Prostate gland (tissue), 2 donors: Measurements from ENCODE around the gene GPR173. TPM values are rescaled to one million over a fixed set of nuclear protein-coding genes. Genes with fewer than 3 reads are reported as not detected.

ENCODE experiments used
- DNase-seq: peaks from one replicate; pipeline ENCODE4 v3.0.0-alpha.2; 2019; ENCODE audit warnings: low spot score
- H3K27ac ChIP-seq, 2 donors: fragments of 200-600 bp; sonication (generic); 2 replicates each; pipeline ENCODE4 v1.5.1; 2017 to 2019
- H3K27me3 ChIP-seq: fragments of 200-600 bp; sonication (generic); replicated peaks from 2 replicates; pipeline ENCODE4 v1.5.1; 2019; ENCODE audit not compliant: insufficient read depth
- H3K36me3 ChIP-seq, 2 donors: fragments of 200-600 bp; sonication (generic); 1 replicate in 1 of 2; 2 replicates in 1 of 2; pipeline versions ENCODE4 v1.5.1 to v1.8.1; 2017 to 2019
- H3K4me1 ChIP-seq: fragments of 200-600 bp; sonication (generic); replicated peaks from 2 replicates; pipeline ENCODE4 v1.5.1; 2019
- H3K4me3 ChIP-seq, 2 donors: fragments of 200-600 bp; sonication (generic); 2 replicates each; pipeline ENCODE4 v1.5.1; 2017 to 2019
- H3K9me3 ChIP-seq: fragments of 200-600 bp; sonication (generic); 2 replicates; pipeline ENCODE4 v1.5.1; 2017
- POLR2A ChIP-seq: fragments of 450-650 bp; IDR thresholded peaks from one replicate; pipeline ENCODE4 v1.6.1; 2016; ENCODE audit warnings: antibody characterized with exemption, mild to moderate bottlenecking
- POLR2AphosphoS5 ChIP-seq: sonication (generic); formaldehyde crosslinking; IDR thresholded peaks from one replicate; pipeline ENCODE4 v1.6.1; 2017; ENCODE audit warnings: antibody characterized with exemption
- WGBS: methylation state at CpG from one replicate; pipeline ENCODE4 v1.1.5; 2018; 5-methylcytosine and 5-hydroxymethylcytosine counted together
- intact Hi-C: fragments of 100-400 bp; cut with DNase I; formaldehyde crosslinking; loops from one replicate; pipeline ENCODE4 v1.14.2; 2022
- total RNA-seq, 2 donors: library from RNA; depleted of rRNA; stranded (reverse); fragments of >200 nt; gene quantifications; one replicate each; pipeline ENCODE4 v1.1.0, GENCODE V29; 2016
- TF ChIP-seq, protein P1 (sequence below), 4 experiments: fragments of 200-600 bp in 2 of 4; fragments of 450-650 bp in 2 of 4; sonication (generic) in 2 of 4; IDR thresholded peaks; 1 replicate in 3 of 4; 2 replicates in 1 of 4; pipeline ENCODE4 v1.5.1; 2016 to 2019; ENCODE audit warnings: antibody characterized with exemption in 4 of 4, mild to moderate bottlenecking in 2 of 4, moderate library complexity in 2 of 4

Gene GPR173
- total RNA-seq, 2 donors from 2014 or later, result 1.9 to 3.6 TPM

DNA sequence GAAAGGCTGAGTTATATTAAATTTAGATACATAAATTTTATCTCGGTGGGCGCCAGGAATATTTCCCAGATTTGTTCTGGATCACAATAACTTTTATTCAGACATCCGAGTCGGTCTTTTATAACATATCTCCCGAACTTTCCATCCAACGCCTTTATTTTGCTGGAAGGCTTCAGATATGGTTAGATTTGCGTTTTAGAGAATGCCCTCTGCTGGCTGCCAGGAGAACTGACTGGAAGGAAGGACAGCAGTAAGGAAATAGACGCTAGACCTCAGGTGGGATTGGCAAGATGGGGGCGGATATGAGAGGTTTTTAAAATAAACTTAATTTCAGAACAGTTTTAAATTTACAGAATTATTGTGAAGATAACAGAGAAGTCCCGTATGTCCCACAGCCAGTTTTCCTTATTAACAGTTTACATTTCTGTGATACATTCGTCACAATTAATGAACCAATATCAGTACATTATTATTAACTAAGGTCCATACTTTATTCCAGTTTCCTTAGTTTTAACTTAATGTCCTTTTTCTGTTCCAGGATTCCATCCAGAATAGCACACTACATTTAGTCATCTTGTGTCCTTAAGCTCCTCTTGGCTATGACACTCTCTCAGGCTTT lies 40.7 kb downstream of the GPR173 start:
- TF ChIP-seq, protein P1, sequence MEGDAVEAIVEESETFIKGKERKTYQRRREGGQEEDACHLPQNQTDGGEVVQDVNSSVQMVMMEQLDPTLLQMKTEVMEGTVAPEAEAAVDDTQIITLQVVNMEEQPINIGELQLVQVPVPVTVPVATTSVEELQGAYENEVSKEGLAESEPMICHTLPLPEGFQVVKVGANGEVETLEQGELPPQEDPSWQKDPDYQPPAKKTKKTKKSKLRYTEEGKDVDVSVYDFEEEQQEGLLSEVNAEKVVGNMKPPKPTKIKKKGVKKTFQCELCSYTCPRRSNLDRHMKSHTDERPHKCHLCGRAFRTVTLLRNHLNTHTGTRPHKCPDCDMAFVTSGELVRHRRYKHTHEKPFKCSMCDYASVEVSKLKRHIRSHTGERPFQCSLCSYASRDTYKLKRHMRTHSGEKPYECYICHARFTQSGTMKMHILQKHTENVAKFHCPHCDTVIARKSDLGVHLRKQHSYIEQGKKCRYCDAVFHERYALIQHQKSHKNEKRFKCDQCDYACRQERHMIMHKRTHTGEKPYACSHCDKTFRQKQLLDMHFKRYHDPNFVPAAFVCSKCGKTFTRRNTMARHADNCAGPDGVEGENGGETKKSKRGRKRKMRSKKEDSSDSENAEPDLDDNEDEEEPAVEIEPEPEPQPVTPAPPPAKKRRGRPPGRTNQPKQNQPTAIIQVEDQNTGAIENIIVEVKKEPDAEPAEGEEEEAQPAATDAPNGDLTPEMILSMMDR (IDR thresholded peaks at IDR 0.05), result peak; percentile 40 to 76 (median 64)
- TF ChIP-seq POLR2AphosphoS5 (peak; percentile 23), POLR2A (no peak)
- H3K36me3 ChIP-seq, result no peaks in the 10 kb centered on the region
- intact Hi-C loops, result loop anchor here (1.0 kb wide), 1 partner anchor 18 kb away; no protein-coding TSS in a partner anchor
- peak overlapping the region; percentile 23 to 27 for H3K4me3 ChIP-seq
- no peaks in the 10 kb centered on the region for H3K4me1 ChIP-seq
- peak; percentile 35 for DNase-seq
- H3K27ac ChIP-seq, result peak overlapping the region; percentile 88 to 94
- no peaks in the 10 kb centered on the region for H3K27me3 ChIP-seq
- 9% methylated on average over 11 of the region's 11 CpGs for WGBS
- H3K9me3 ChIP-seq, result no peaks in the 10 kb centered on the region

- Histone ChIP-seq H3K36me3 (no peaks in the 10 kb centered on the region), H3K9me3 (no peaks in the 10 kb centered on the region), H3K27me3 (no peaks in the 10 kb centered on the region), H3K4me1 (no peaks in the 10 kb centered on the region), H3K4me3 (no peak overlapping the region), H3K27ac (no peak overlapping the region)
- TF ChIP-seq, protein P1 (IDR thresholded peaks at IDR 0.05), result no peak
- no peak for TF ChIP-seq POLR2AphosphoS5
- no peak for TF ChIP-seq POLR2A
- WGBS, result 17% methylated on average over 2 of the region's 2 CpGs
- no peak for DNase-seq
- intact Hi-C loops, result loop anchor here (1.0 kb wide), 1 partner anchor 19 kb away; no protein-coding TSS in a partner anchor
Measured at GRCh38 chrX:53089925-53090324, 41.3 kb downstream of the GPR173 start.

DNA sequence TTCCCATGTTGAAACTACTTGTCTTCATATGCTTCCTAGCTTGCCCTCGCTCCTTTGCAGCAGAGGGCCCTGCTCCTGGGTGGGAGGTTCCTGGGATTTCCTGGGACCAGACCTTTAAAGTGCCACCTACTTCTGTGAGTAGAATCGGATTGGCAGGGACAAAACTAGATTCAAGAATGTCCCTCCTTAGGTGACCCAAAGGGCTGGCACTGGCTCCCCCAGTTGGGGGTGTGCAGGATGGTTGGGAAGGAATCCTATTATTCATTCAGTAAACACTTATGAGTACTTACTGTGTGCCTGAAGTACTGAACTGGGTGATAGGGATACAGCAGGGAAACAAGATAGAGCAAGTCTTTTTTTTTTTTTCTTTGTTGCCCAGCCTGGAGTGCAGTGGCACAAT lies 42.8 kb downstream of the GPR173 start:
- DNase-seq, result no peak
- Histone ChIP-seq H3K9me3 (no peaks in the 10 kb centered on the region), H3K4me3 (no peak overlapping the region), H3K27me3 (no peaks in the 10 kb centered on the region), H3K4me1 (no peaks in the 10 kb centered on the region), H3K27ac (no peak overlapping the region), H3K36me3 (no peaks in the 10 kb centered on the region)
- WGBS, result 95% methylated on average over 2 of the region's 2 CpGs
- intact Hi-C loops, result no loop called here
- TF ChIP-seq, protein P1 (IDR thresholded peaks at IDR 0.05), result no peak
- TF ChIP-seq POLR2AphosphoS5 (no peak), POLR2A (no peak)

DNA sequence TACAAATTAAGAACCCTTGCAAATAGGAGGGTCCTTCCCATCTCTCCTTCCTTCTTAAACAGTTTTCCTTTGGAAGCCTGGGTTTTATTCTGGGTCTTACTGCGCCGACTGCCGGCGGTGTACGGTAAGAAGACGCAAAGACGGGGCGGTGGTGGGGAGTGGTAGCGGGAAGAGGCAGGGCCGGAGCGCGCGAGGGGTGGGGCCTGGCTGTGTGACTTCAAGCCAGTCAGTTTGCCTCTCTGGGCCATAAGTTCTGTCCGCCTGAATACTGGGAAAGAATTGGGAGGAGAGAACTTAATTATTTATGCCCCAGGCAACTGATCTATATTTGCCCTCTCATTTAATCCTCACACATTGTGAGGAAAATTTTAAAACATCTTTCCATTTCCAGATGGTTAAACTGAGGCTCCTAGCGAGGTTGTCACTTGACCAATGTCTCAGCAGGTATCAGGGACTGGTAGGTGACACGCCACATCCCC lies 44.6 kb downstream of the GPR173 start:
- Histone ChIP-seq H3K27me3 (no peaks in the 10 kb centered on the region), H3K4me3 (peak overlapping the region; percentile 50 to 54)
- intact Hi-C loops, result no loop called here

More for the DNA sequence above, 44.6 kb downstream of the GPR173 start:
- WGBS, result 1% methylated on average over 16 of the region's 16 CpGs
- H3K4me1 ChIP-seq, result no peaks in the 10 kb centered on the region
- H3K36me3 ChIP-seq, result no peaks in the 10 kb centered on the region
- peak overlapping the region; percentile 84 for H3K27ac ChIP-seq
- H3K9me3 ChIP-seq, result no peaks in the 10 kb centered on the region
- DNase-seq, result peak; percentile 66
- TF ChIP-seq, protein P1 (IDR thresholded peaks at IDR 0.05), result peak in 3 of 4 experiments; percentile 52 to 63 (median 59)
- no peak for TF ChIP-seq POLR2AphosphoS5
